ENCODE results near the gene NPBWR2. TPM values are rescaled to one million over a fixed set of nuclear protein-coding genes. Genes with fewer than 3 reads are reported as not detected.

NPBWR2 gene
- polyA plus RNA-seq, 1 of the 3 experiments (the other 2 are of a cell fraction), result not detected

DNA sequence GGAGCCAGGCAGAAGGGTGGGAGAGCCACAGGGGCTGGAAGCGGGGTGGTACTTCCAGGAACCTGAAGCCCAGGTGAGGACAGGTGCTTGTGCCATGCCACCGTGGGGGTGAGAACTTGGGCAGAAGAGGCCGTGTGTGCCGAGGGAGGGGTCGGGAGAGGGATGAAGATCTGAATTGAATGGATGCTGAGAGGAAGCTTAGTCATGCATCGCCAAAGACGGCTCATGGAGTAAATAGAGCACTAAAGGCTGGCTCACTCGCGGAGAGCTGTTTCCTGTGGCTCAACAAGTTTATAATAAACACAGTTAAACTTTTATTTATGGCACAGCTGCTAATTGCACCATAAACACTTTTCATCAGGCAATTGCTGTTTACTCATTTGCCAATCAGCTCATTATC is 35.2 kb upstream of the NPBWR2 start:
- POLR2A ChIA-PET, result interaction anchor here (0.6 to 1.4 kb wide), 2 partner anchors 22 to 146 kb away, joined by 3 read pairs; partner anchors contain the start of gene MYT1
- Histone ChIP-seq H3K9me2 (no peaks in the 10 kb centered on the region), H2AFZ (ENCODE audit: low read depth) (no peak overlapping the region), H3K4me3 (ENCODE audit: low read depth in 2 of 2, low read length in 1 of 2) (no peak overlapping the region), H3K4me1 (ENCODE audit: control insufficient read depth in 1 of 2, insufficient read depth in 2 of 2, low read depth in 1 of 2, low read length in 1 of 2) (peaks cover 0 to 20% of the 10 kb centered on the region in 2 experiments; a peak in 1 of 4 replicates), H3F3A (replicated peaks; ENCODE audit: insufficient read depth) (no peaks in the 10 kb centered on the region), H3K9me3 (no peaks in the 10 kb centered on the region), H3K27me3 (ENCODE audit: insufficient read depth) (no peaks in the 10 kb centered on the region), H4K20me1 (ENCODE audit: insufficient read depth) (no peaks in the 10 kb centered on the region), H3K9ac (no peak overlapping the region), H3K36me3 (replicated peaks in 1 of 2; ENCODE audit: control insufficient read depth in 1 of 2, insufficient read depth in 2 of 2, low read length in 1 of 2) (no peaks in the 10 kb centered on the region), H3K27ac (ENCODE audit: low read depth in 2 of 2, low read length in 1 of 2) (no peak overlapping the region), H3K4me2 (no peak overlapping the region), H3K79me2 (ENCODE audit: insufficient read depth) (no peaks in the 10 kb centered on the region)
- 51% methylated on average over 9 of the region's 9 CpGs for WGBS (ENCODE audit: low lambda C conversion rate)
- no peak for TF ChIP-seq SMC3 (IDR thresholded peaks at IDR 0.05; ENCODE audit: low read depth, low read length)
- TF ChIP-seq RXRA (IDR thresholded peaks at IDR 0.05; ENCODE audit: borderline replicate concordance, low read depth), result no peak
- TF ChIP-seq, protein P1, sequence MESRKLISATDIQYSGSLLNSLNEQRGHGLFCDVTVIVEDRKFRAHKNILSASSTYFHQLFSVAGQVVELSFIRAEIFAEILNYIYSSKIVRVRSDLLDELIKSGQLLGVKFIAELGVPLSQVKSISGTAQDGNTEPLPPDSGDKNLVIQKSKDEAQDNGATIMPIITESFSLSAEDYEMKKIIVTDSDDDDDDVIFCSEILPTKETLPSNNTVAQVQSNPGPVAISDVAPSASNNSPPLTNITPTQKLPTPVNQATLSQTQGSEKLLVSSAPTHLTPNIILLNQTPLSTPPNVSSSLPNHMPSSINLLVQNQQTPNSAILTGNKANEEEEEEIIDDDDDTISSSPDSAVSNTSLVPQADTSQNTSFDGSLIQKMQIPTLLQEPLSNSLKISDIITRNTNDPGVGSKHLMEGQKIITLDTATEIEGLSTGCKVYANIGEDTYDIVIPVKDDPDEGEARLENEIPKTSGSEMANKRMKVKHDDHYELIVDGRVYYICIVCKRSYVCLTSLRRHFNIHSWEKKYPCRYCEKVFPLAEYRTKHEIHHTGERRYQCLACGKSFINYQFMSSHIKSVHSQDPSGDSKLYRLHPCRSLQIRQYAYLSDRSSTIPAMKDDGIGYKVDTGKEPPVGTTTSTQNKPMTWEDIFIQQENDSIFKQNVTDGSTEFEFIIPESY (IDR thresholded peaks at IDR 0.05; ENCODE audit: borderline replicate concordance, low read depth), result no peak
- no peak for TF ChIP-seq RFX5 (IDR thresholded peaks at IDR 0.05; ENCODE audit: low read length)
- no peak for TF ChIP-seq GATA2 (CRISPR knock-in tag; IDR thresholded peaks at IDR 0.05)
- TF ChIP-seq TEAD4 (IDR thresholded peaks at IDR 0.05; ENCODE audit: borderline replicate concordance, insufficient read depth), result no peak
- TF ChIP-seq ELF1 (IDR thresholded peaks at IDR 0.05), result no peak
- TF ChIP-seq JUND (IDR thresholded peaks at IDR 0.05), result no peak
- TF ChIP-seq EP300 (IDR thresholded peaks at IDR 0.05; ENCODE audit: borderline replicate concordance in 1 of 2, low read depth in 1 of 2, low read length in 1 of 2), result no peak
- no peak for TF ChIP-seq YY1 (IDR thresholded peaks at IDR 0.05; ENCODE audit: low read depth)
- no peak for TF ChIP-seq EZH2phosphoT487 (IDR thresholded peaks at IDR 0.05; ENCODE audit: borderline replicate concordance, low read depth)
- no peak for TF ChIP-seq CHD2 (IDR thresholded peaks at IDR 0.05; ENCODE audit: low read length, partially characterized antibody)
- no peak for TF ChIP-seq FOSL2 (IDR thresholded peaks at IDR 0.05; ENCODE audit: borderline replicate concordance, low read depth)
- no peak for TF ChIP-seq GABPA (IDR thresholded peaks at IDR 0.05; ENCODE audit: low read depth)
- no peak for TF ChIP-seq USF2 (IDR thresholded peaks at IDR 0.05; ENCODE audit: borderline replicate concordance, low read depth, low read length)
- TF ChIP-seq SIN3A (IDR thresholded peaks at IDR 0.05; ENCODE audit: borderline replicate concordance, low read depth, low read length), result no peak
- TF ChIP-seq, protein P2, sequence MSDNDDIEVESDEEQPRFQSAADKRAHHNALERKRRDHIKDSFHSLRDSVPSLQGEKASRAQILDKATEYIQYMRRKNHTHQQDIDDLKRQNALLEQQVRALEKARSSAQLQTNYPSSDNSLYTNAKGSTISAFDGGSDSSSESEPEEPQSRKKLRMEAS (IDR thresholded peaks at IDR 0.05; ENCODE audit: low read depth), result no peak
- peak; percentile 8 for DNase-seq
- CTCF ChIA-PET, result interaction anchor here (1.5 kb wide), 1 partner anchor 41 kb away, joined by 3 read pairs; no protein-coding TSS in a partner anchor

Measured in SK-N-SH (cell line).